GM19328 (cell line): Measurements from ENCODE around the gene KRTAP12-3.
"Not testable (repeated sequence)": the region's sequence is repeated elsewhere in the genome, so short reads cannot be mapped to it uniquely, and the experiment has no call there.

Experiments
- ATAC-seq: cut with Tn5 transposase; IDR thresholded peaks from one replicate; pipeline ENCODE4 v1.9.1; 2021; ENCODE audit warnings: mild to moderate bottlenecking, moderate library complexity; ENCODE audit not compliant: unreplicated experiment

Gene KRTAP12-3

DNA sequence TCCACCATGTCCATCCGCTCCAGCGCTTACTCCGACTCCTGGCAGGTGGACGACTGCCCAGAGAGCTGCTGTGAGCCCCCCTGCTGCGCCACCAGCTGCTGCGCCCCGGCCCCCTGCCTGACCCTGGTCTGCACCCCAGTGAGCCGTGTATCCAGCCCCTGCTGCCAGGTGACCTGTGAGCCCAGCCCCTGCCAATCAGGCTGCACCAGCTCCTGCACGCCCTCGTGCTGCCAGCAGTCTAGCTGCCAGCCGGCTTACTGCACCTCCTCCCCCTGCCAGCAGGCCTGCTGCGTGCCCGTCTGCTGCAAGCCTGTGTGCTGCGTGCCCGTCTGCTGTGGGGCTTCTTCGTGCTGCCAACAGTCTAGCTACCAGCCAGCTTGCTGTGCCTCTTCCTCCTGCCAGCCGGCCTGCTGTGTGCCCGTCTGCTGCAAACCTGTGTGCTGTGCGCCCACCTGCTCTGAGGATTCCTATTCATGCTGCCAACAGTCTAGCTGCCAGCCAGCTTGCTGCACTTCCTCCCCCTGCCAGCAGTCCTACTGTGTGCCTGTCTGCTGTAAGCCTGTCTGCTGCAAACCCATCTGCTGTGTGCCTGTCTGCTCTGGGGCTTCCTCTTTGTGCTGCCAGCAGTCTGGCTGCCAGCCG is 30.4 kb upstream of the KRTAP12-3 start:
- not testable (repeated sequence) for ATAC-seq

DNA sequence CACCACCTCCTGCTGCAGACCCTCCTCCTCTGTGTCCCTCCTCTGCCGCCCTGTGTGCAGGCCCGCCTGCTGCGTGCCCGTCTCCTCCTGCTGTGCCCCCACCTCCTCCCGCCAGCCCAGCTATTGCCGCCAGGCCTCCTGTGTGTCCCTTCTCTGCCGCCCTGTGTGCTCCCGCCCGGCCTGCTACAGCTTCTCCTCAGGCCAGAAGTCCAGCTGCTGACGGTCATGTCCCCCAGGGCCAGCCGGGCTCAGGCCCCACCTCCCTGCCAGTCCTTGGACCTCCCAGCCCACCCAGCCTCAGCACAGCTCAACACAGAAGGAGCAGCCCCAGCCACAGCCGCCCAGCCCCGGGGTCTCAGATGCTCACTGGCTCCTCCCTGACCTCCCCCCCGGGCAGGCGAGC is 29.9 kb upstream of the KRTAP12-3 start:
- not testable (repeated sequence) for ATAC-seq

DNA sequence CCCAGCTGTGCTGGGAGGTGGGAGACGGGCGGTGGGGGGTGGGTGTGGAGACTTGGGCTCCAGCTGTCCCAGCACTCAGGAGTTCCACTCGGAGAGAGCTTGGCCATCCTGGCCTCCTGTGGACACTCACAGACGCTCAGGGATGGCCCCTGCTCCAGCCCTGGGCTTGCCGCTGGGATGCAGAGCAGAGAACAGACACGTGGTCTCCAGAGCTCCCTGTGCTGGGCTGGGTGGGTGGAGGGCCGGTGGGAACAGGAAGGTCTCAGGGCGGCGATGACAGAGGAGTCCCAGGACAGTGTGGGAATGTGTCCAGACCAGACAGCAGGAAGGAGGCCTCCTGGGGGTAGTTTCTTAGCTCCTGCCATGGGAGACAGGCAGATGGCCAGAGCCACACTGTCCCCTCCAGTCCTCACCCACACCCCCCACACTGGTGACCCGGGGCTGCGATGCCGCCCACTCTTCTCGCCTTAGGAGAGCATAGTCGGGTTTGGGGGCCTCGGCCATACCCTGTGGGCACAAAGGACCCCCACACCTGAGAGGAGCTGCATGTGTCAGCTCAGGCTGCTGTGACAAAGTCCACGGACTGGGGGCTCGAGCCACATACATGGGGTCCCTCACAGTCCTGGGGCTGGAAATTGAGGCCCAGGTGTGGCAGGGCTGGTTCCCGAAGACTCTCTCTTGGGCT is 28.9 kb upstream of the KRTAP12-3 start:
- ATAC-seq, result no peak

- no peak for ATAC-seq
These were observed 27.3 kb upstream of the KRTAP12-3 start for GRCh38 chr21:44630440-44630839.

DNA sequence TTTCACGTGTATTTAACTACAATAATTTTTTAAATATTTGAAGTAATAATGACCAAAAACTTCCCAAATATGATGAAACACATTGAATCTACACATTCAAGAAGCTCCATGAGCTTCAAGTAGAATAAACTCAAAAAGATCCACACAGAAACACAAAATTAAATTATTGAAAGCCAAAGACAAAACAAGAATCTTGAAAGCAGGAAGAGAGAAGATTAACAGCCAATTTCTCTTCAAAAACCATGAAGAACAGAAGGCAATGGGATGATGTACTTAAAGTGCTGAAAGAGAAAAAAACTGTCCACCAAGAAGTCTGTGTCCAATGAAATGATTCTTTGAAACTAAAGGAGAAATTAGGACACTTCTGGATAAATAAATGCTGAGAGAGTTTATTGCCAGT is 25.7 kb upstream of the KRTAP12-3 start:
- ATAC-seq, result no peak

GRCh38 chr21:44636209-44637017 is 21.3 kb upstream of the KRTAP12-3 start:
- ATAC-seq, result no peak

DNA sequence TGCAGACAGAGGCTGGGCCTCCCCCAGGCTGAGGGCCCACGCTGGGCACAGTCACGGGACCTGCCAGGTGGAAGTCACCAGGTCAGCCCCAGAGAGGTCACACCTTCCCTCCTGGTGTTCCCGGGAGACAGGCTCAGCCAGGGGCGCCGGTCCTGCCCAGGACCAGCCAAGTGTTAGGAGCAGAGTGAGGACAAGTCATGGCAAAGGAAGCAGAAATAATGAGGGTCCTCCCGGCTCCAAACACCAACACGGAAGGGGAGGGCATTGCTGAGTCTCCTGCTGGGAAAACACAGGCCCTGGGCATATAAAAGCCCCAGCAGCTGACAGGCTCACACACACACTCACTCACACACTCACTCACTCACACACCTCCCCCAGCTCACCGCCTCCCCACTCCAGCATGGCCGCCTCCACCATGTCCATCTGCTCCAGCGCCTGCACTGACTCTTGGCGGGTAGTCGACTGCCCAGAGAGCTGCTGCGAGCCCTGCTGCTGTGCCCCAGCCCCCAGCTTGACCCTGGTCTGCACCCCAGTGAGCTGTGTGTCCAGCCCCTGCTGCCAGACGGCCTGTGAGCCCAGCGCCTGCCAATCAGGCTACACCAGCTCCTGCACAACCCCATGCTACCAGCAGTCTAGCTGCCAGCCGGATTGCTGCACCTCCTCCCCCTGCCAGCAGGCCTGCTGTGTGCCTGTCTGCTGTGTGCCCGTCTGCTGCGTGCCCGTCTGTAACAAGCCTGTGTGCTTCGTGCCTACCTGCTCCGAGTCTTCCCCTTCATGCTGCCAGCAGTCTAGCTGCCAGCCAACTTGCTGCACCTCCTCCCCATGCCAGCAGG is 20.5 kb upstream of the KRTAP12-3 start, which contains the start of gene KRTAP10-10:
KRTAP10-10 (plus strand) TSS at position 339 of the 833 bp plus-strand sequence; CDS start at position 401, 62 bp downstream.
- ATAC-seq, result no peak

GRCh38 chr21:44637851-44638348 is 19.8 kb upstream of the KRTAP12-3 start:
- ATAC-seq, result not testable (repeated sequence)

GRCh38 chr21:44638506-44639330 is 19.0 kb upstream of the KRTAP12-3 start:
- ATAC-seq, result not testable (repeated sequence)

GRCh38 chr21:44639331-44639655 is 18.4 kb upstream of the KRTAP12-3 start:
- ATAC-seq, result no peak

- ATAC-seq, result no peak
These were observed 17.0 kb upstream of the KRTAP12-3 start for GRCh38 chr21:44640761-44641160.

- ATAC-seq, result no peak
These were observed 13.9 kb upstream of the KRTAP12-3 start for GRCh38 chr21:44643741-44644310.

- no peak for ATAC-seq
These were observed 12.9 kb upstream of the KRTAP12-3 start for GRCh38 chr21:44644878-44645277.

DNA sequence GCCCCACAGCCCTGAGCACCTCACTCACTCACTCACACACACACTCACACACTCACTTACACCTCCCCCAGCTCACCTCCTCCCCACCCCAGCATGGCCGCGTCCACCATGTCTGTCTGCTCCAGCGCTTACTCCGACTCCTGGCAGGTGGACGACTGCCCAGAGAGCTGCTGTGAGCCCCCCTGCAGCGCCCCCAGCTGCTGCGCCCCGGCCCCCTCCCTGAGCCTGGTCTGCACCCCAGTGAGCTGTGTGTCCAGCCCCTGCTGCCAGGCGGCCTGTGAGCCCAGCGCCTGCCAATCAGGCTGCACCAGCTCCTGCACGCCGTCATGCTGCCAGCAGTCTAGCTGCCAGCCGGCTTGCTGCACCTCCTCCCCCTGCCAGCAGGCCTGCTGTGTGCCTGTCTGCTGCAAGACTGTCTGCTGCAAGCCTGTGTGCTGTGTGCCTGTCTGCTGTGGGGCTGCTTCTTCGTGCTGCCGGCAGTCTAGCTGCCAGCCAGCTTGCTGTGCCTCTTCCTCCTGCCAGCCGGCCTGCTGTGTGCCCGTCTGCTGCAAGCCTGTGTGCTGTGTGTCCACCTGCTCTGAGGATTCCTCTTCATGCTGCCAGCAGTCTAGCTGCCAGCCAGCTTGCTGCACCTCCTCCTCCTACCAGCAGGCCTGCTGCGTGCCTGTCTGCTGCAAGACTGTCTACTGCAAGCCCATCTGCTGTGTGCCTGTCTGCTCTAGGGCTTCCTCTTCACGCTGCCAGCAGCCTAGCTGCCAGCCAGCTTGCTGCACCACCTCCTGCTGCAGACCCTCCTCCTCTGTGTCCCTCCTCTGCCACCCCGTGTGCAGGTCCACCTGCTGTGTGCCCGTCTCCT is 11.1 kb upstream of the KRTAP12-3 start, which contains the start of gene KRTAP10-11:
KRTAP10-11 (plus strand) TSS at position 49 of the 856 bp plus-strand sequence; CDS start at position 94, 45 bp downstream.
- ATAC-seq, result not testable (repeated sequence)

- ATAC-seq, result no peak
These were observed 10.5 kb upstream of the KRTAP12-3 start for GRCh38 chr21:44647222-44647552.

DNA sequence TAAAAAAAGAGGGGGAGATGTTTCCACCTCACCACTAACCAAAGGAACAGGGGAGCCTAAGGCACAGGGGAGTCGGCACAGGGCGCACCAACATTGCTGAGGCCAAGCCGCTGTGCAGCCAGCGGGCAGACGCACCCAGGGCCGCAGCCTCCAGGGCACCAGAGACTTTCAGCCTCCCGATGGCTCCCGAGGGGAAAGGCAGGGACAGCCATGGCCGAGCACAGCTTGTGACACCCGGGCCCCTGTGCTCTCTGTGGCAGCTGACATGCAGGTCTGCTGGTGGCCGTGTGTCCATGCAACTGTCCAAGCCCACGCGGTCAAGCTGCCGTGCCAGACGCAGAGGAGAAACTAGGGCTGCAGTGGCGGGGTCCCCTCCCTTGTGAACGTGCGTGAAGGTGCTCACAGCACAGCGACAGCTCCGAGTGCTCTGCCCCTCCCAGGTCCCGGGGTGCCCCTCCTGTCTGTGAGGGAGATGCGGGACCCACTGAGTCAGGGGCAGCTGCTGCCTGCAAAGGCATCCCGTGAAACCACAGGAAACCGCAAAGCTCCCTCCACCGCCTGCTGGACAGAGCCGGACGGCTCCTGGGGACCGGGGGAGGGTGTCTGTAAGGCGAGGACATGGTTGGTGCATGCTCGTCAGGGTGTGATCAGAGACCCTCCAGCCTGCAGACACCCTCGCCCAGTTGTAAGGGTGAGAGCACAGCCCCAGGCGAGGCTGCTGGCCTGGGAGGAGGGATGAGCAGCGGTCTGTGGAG is 9.0 kb upstream of the KRTAP12-3 start:
- ATAC-seq, result no peak

- ATAC-seq, result no peak
These were observed 8.1 kb upstream of the KRTAP12-3 start for GRCh38 chr21:44649521-44650100.
